H1 (cell line): ENCODE data around the gene JMJD8. TPM values are rescaled to one million over a fixed set of nuclear protein-coding genes. Genes with fewer than 3 reads are reported as not detected.
"Not testable (repeated sequence)": the region's sequence is repeated elsewhere in the genome, so short reads cannot be mapped to it uniquely, and the experiment has no call there.

Experiments
- CTCF ChIA-PET: fragments of 300-600 bp; sonication (Branson Sonifier 250); formaldehyde crosslinking; loops from one replicate; lab custom pipeline; 2021; ENCODE audit not compliant: partially characterized antibody; lab: Charles Lee
- POLR2A ChIA-PET: fragments of 300-600 bp; sonication (Branson Sonifier 250); formaldehyde crosslinking; loops from one replicate; lab custom pipeline; 2021; ENCODE audit warnings: inconsistent platforms; ENCODE audit not compliant: partially characterized antibody; lab: Charles Lee
- DNase-seq, 2 experiments: peaks; one replicate each; pipeline versions ENCODE4 v3.0.0 to v3.0.0-alpha.2; 2010 to 2022; ENCODE audit warnings: low spot score in 2 of 2, low read depth in 1 of 2, mixed read lengths in 1 of 2
- FAIRE-seq: peaks from 2 replicates; lab custom pipeline; 2011; peaks lifted over from hg19 to GRCh38; lab: Jason Lieb, UNC
- H2AFZ ChIP-seq: 2 replicates; pipeline ENCODE4 v1.8.1; 2012; ENCODE audit warnings: low read length, inconsistent platforms
- H2AK5ac ChIP-seq: 2 replicates; pipeline ENCODE4 v1.6.1; 2013; ENCODE audit warnings: low read depth, low read length
- H2BK120ac ChIP-seq: replicated peaks from 2 replicates; pipeline ENCODE3; 2013; ENCODE audit warnings: low read depth, low read length, inconsistent platforms
- H2BK12ac ChIP-seq: 2 replicates; pipeline ENCODE4 v1.6.1; 2013; ENCODE audit warnings: low read depth, low read length
- H2BK15ac ChIP-seq: 2 replicates; pipeline ENCODE4 v1.6.1; 2013; ENCODE audit warnings: low read length
- H2BK20ac ChIP-seq: 2 replicates; pipeline ENCODE4 v1.6.1; 2013; ENCODE audit warnings: low read length
- H2BK5ac ChIP-seq: 2 replicates; pipeline ENCODE4 v1.6.1; 2013; ENCODE audit warnings: low read depth, low read length
- H3K14ac ChIP-seq: 2 replicates; pipeline ENCODE4 v1.6.1; 2013; ENCODE audit warnings: inconsistent platforms; ENCODE audit not compliant: insufficient read length
- H3K18ac ChIP-seq: 2 replicates; pipeline ENCODE4 v1.6.1; 2013; ENCODE audit warnings: low read length; ENCODE audit errors: extremely low read depth
- H3K23ac ChIP-seq: 2 replicates; pipeline ENCODE4 v1.6.1; 2013; ENCODE audit warnings: inconsistent platforms; ENCODE audit not compliant: insufficient read length
- H3K23me2 ChIP-seq: 2 replicates; pipeline ENCODE4 v1.6.1; 2013; ENCODE audit warnings: low read depth, low read length
- H3K27ac ChIP-seq: 2 replicates; pipeline ENCODE4 v1.6.1; 2011; ENCODE audit warnings: low read depth, low read length, inconsistent platforms
- H3K27me3 ChIP-seq, 4 experiments: replicated peaks in 1 of 4; 1 replicate in 1 of 4; 2 replicates in 3 of 4; pipeline versions ENCODE4 v1.6.1 to v1.8.1; 2011 to 2013; ENCODE audit warnings: low read length in 3 of 4, mild to moderate bottlenecking in 3 of 4, inconsistent platforms in 2 of 4, mixed read lengths in 2 of 4, moderate library complexity in 1 of 4; ENCODE audit not compliant: control insufficient read depth in 3 of 4, insufficient read depth in 3 of 4; ENCODE audit errors: extremely low read depth in 1 of 4
- H3K36me3 ChIP-seq, 4 experiments: 2 replicates each; pipeline versions ENCODE4 v1.6.1 to v1.8.1; 2011 to 2013; ENCODE audit warnings: mild to moderate bottlenecking in 4 of 4, low read length in 3 of 4, moderate library complexity in 2 of 4, control low read depth in 1 of 4, inconsistent platforms in 1 of 4; ENCODE audit not compliant: insufficient read depth in 4 of 4, control insufficient read depth in 2 of 4
- H3K4ac ChIP-seq: replicated peaks from 2 replicates; pipeline ENCODE3; 2013; ENCODE audit warnings: low read length, low read depth, mixed read lengths, inconsistent platforms; ENCODE audit not compliant: insufficient read length
- H3K4me1 ChIP-seq, 4 experiments: replicated peaks in 1 of 4; 1 replicate in 1 of 4; 2 replicates in 3 of 4; pipeline versions ENCODE4 v1.6.1 to v1.8.1; 2011 to 2013; ENCODE audit warnings: low read length in 3 of 4, inconsistent platforms in 2 of 4, mixed read lengths in 1 of 4; ENCODE audit not compliant: insufficient read depth in 4 of 4, control insufficient read depth in 3 of 4
- H3K4me2 ChIP-seq, 2 experiments: 2 replicates each; pipeline versions ENCODE4 v1.6.1 to v1.8.1; 2011 to 2013; ENCODE audit warnings: low read depth in 2 of 2, low read length in 2 of 2, control low read depth in 1 of 2, inconsistent platforms in 1 of 2, mild to moderate bottlenecking in 1 of 2; ENCODE audit not compliant: insufficient read depth in 1 of 2
- H3K4me3 ChIP-seq, 4 experiments: fragments of 200-600, 300-600 bp in 1 of 4; sonication (generic), shearing (Covaris generic), sonication (Bioruptor Twin) in 1 of 4; 2 replicates each; pipeline versions ENCODE4 v1.5.1 to v1.8.1; 2011 to 2016; ENCODE audit warnings: low read length in 4 of 4, low read depth in 3 of 4, control low read depth in 2 of 4, inconsistent platforms in 2 of 4, mild to moderate bottlenecking in 2 of 4, mixed read lengths in 1 of 4, moderate library complexity in 1 of 4; ENCODE audit not compliant: insufficient read depth in 2 of 4; ENCODE audit errors: extremely low read depth in 1 of 4
- H3K56ac ChIP-seq: replicated peaks from 2 replicates; pipeline ENCODE3; 2013; ENCODE audit warnings: low read depth, mild to moderate bottlenecking, mixed read lengths, low read length, inconsistent platforms; ENCODE audit not compliant: insufficient read length
- H3K79me1 ChIP-seq: 2 replicates; pipeline ENCODE4 v1.6.1; 2013; ENCODE audit warnings: low read depth, low read length, control low read depth
- H3K79me2 ChIP-seq, 2 experiments: 2 replicates each; pipeline versions ENCODE4 v1.6.1 to v1.8.1; 2012 to 2013; ENCODE audit warnings: low read length in 2 of 2, mild to moderate bottlenecking in 2 of 2, inconsistent platforms in 1 of 2; ENCODE audit not compliant: insufficient read depth in 2 of 2, control insufficient read depth in 1 of 2
- H3K9ac ChIP-seq, 4 experiments: replicated peaks in 1 of 4; 1 replicate in 1 of 4; 2 replicates in 3 of 4; pipeline versions ENCODE4 v1.6.1 to v1.8.1; 2011 to 2013; ENCODE audit warnings: low read depth in 3 of 4, low read length in 3 of 4, control low read depth in 2 of 4, mild to moderate bottlenecking in 2 of 4, moderate library complexity in 2 of 4, inconsistent platforms in 1 of 4; ENCODE audit errors: extremely low read depth in 1 of 4
- H3K9me3 ChIP-seq, 2 experiments: 2 replicates each; pipeline versions ENCODE4 v1.6.1 to v1.8.1; 2012 to 2013; ENCODE audit warnings: mild to moderate bottlenecking in 2 of 2, moderate library complexity in 2 of 2, control low read depth in 1 of 2, inconsistent platforms in 1 of 2, low read depth in 1 of 2, low read length in 1 of 2, mixed read lengths in 1 of 2; ENCODE audit not compliant: insufficient read depth in 2 of 2
- H4K20me1 ChIP-seq, 2 experiments: replicated peaks in 1 of 2; 2 replicates each; pipeline versions ENCODE3 to v1.8.1; 2011 to 2013; ENCODE audit warnings: inconsistent platforms in 2 of 2, low read length in 2 of 2, mild to moderate bottlenecking in 1 of 2; ENCODE audit not compliant: insufficient read depth in 2 of 2, control insufficient read depth in 1 of 2
- H4K5ac ChIP-seq: 2 replicates; pipeline ENCODE4 v1.6.1; 2013; ENCODE audit warnings: low read length, low read depth, mixed read lengths, inconsistent platforms; ENCODE audit not compliant: insufficient read length
- H4K8ac ChIP-seq: 2 replicates; pipeline ENCODE4 v1.8.0; 2013; ENCODE audit warnings: mild to moderate bottlenecking, moderate library complexity, low read length, inconsistent platforms; ENCODE audit not compliant: insufficient read depth; ENCODE audit errors: extremely low read depth
- H4K91ac ChIP-seq: replicated peaks from 2 replicates; pipeline ENCODE3; 2013; ENCODE audit warnings: low read length, mixed read lengths, inconsistent platforms; ENCODE audit not compliant: insufficient read length
- CTCF ChIP-seq, 3 experiments: IDR thresholded peaks; 1 replicate in 2 of 3; 2 replicates in 1 of 3; pipeline versions ENCODE4 v1.5.1 to v1.6.1; 2011; ENCODE audit warnings: low read length in 3 of 3, mild to moderate bottlenecking in 3 of 3, inconsistent platforms in 2 of 3, low read depth in 1 of 3, moderate library complexity in 1 of 3; ENCODE audit not compliant: insufficient read depth in 1 of 3; ENCODE audit errors: control extremely low read depth in 1 of 3
- RAD21 ChIP-seq, 2 experiments: IDR thresholded peaks in 1 of 2; conservative IDR thresholded peaks in 1 of 2; 2 replicates each; pipeline ENCODE4 v1.6.1; 2011; ENCODE audit warnings: low read depth in 2 of 2, low read length in 2 of 2, improper control_type of control experiment in 1 of 2, inconsistent platforms in 1 of 2, mild to moderate bottlenecking in 1 of 2, moderate library complexity in 1 of 2
- WGBS, 2 experiments: shearing (Covaris generic) in 1 of 2; methylation state at CpG; one replicate each; pipeline versions ENCODE4 v1.1.6 to v1.1.7; 2013 to 2015; ENCODE audit warnings: low lambda C conversion rate in 2 of 2, mixed read lengths in 2 of 2, inconsistent platforms in 1 of 2, low coverage in 1 of 2, missing lambda C conversion rate in 1 of 2; ENCODE audit not compliant: insufficient replicate concordance in 2 of 2, insufficient coverage in 1 of 2, insufficient read length in 1 of 2; ENCODE audit errors: extremely low coverage in 1 of 2, missing lambda C conversion rate in 1 of 2; 5-methylcytosine and 5-hydroxymethylcytosine counted together
- polyA plus RNA-seq, 7 experiments: library from polyadenylated mRNA; depleted of rRNA in 3 of 7; stranded (reverse) in 5 of 7; unstranded in 2 of 7; fragments of >200 nt in 5 of 7; fragments of 200-250 nt in 2 of 7; gene quantifications; 1 replicate in 5 of 7; 2 replicates in 1 of 7; 4 replicates in 1 of 7; pipeline versions ENCODE4 v1.2.1 to v1.2.3, GENCODE V29; 2011 to 2013; ENCODE audit warnings: missing spikeins in 2 of 7, mixed read lengths in 2 of 7
- total RNA-seq: library from RNA; stranded (reverse); fragmentation: NEBNext Ultra II Directional; extraction: Animal tissue kit (Norgen Biotek cat#: 25700); gene quantifications from 2 replicates; pipeline ENCODE4 v1.2.1, GENCODE V29; 2021

The JMJD8 gene
- total and polyA plus RNA-seq, 2 of the 8 experiments (the other 6 are each of a cell fraction or from before 2014, with no cell fraction given) = 46.4 to 87.4 TPM

DNA sequence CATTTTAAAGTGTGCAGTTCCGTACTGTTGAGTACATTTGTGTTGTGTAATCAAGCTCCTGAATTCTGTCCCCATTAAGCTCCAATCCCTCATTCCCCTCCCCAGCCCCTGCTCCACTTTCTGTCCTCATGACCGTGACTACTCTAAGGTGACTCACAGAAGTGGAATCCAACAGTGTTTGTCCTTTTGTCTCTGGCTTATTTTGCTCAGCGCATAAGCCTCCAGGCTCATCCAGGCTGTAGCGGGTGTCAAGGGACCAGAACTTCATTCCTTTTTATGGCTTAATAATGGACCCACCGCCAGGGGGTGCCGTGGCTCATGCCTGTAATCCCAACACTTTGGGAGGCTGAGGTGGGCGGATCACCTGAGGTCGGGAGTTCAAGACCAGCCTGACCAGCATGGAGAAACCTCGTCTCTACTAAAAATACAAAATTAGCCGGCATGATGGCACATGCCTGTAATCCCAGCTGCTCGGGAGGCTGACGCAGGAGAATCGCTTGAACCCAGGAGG is 28.7 kb upstream of the JMJD8 start:
- 59% methylated on average over 13 of the region's 13 CpGs; no CpG with 5 or more reads in 1 of the 2 experiments for WGBS, 2 experiments
- not testable (repeated sequence) for H2BK12ac ChIP-seq, H3K56ac ChIP-seq, H3K23ac ChIP-seq, H3K4ac ChIP-seq, H4K20me1 ChIP-seq, H2AK5ac ChIP-seq, H2BK20ac ChIP-seq, H2BK5ac ChIP-seq, H2BK15ac ChIP-seq, H4K91ac ChIP-seq, H2BK120ac ChIP-seq, H3K79me1 ChIP-seq, H4K8ac ChIP-seq, H3K4me3 ChIP-seq, H3K18ac ChIP-seq, H3K36me3 ChIP-seq, H2AFZ ChIP-seq, H3K27ac ChIP-seq, H4K5ac ChIP-seq, H3K79me2 ChIP-seq, H3K9ac ChIP-seq, H3K14ac ChIP-seq, H3K9me3 ChIP-seq, H3K4me2 ChIP-seq
- peaks cover 0 to 19% (median 13%) of the 10 kb centered on the region in 4 experiments; a peak in 5 of 7 replicates for H3K4me1 ChIP-seq
- TF ChIP-seq RAD21 (IDR thresholded peaks at IDR 0.05 in 1 of 2, conservative IDR thresholded peaks at IDR 0.05 in 1 of 2; ENCODE audit: low read depth in 2 of 2, low read length in 2 of 2) (peak; percentile 8 to 28; a peak in 2 of 4 replicates), CTCF (IDR thresholded peaks at IDR 0.05; ENCODE audit: control extremely low read depth in 1 of 3, insufficient read depth in 1 of 3, low read depth in 1 of 3, low read length in 3 of 3) (peak; percentile 38 to 55 (median 44))
- peaks cover 6 to 65% (median 41%) of the 10 kb centered on the region in 4 experiments for H3K27me3 ChIP-seq
- FAIRE-seq (peak; percentile 82), DNase-seq (peak in 1 of 2 experiments; percentile 89)
- CTCF ChIA-PET = interaction anchor here (0.9 to 33.4 kb wide), 21 partner anchors 10 to 391 kb away, joined by 3 to 977 read pairs (median 6); partner anchors contain the start of genes ANTKMT, CCDC78, CHTF18 and CIAO3
- POLR2A ChIA-PET = interaction anchor here (1.6 to 20.9 kb wide), 3 partner anchors 14 to 73 kb away, joined by 4 to 353 read pairs (median 7); partner anchors contain the start of genes ANTKMT, CCDC78, HAGHL and JMJD8
- peaks cover 11% of the 10 kb centered on the region; the same call in 1 of the 2 replicates for H3K23me2 ChIP-seq
